Fibroblast of the aortic adventitia (primary cell): ENCODE results near the gene GSG1L. TPM values are rescaled to one million over a fixed set of nuclear protein-coding genes. Genes with fewer than 3 reads are reported as not detected.

ENCODE experiments used
- DNase-seq: peaks from one replicate; pipeline ENCODE4 v3.0.0-alpha.2; 2010; ENCODE audit warnings: low read depth
- H3K4me3 ChIP-seq: 2 replicates; pipeline ENCODE4 v1.5.1; 2011; ENCODE audit warnings: low read depth, mild to moderate bottlenecking, control low read depth, low read length, moderate library complexity
- total RNA-seq: library from RNA; depleted of rRNA; stranded (reverse); fragments of >200 nt; gene quantifications from 2 replicates; pipeline ENCODE4 v1.2.3, GENCODE V29; 2012; ENCODE audit warnings: low replicate concordance
- TF ChIP-seq, protein P1 (sequence below): IDR thresholded peaks from 2 replicates; pipeline ENCODE4 v1.5.1; 2011; ENCODE audit warnings: mild to moderate bottlenecking, low read length, control low read depth, inconsistent platforms; ENCODE audit not compliant: insufficient read depth

Gene GSG1L
- total RNA-seq, 1 donor: not detected

DNA sequence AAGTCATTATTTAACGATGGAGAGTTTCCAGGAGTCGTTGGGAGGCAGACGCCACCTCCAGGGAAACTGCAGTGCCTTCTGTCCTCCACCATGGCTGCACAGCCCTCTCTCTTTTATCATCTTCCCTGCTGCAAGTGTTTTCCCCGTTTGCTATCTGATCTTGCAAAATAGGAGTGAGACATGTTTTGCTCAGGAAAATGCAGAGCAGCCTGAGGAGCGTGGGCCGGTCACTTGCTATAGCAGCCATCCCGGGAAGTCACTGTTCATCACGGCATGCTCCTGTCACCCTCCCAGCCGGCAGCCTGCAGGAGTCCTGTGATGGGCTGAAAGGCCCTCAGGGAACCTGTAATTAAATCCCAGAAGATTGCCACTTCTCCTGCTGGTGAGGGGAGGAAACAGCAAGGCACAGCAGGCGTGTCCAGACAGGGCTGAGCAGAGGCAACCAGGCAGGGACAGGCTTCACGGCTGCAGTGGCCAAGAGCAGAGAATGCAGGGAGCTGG lies 143.1 kb downstream of the GSG1L start:
- H3K4me3 ChIP-seq: no peak overlapping the region
- TF ChIP-seq, protein P1, sequence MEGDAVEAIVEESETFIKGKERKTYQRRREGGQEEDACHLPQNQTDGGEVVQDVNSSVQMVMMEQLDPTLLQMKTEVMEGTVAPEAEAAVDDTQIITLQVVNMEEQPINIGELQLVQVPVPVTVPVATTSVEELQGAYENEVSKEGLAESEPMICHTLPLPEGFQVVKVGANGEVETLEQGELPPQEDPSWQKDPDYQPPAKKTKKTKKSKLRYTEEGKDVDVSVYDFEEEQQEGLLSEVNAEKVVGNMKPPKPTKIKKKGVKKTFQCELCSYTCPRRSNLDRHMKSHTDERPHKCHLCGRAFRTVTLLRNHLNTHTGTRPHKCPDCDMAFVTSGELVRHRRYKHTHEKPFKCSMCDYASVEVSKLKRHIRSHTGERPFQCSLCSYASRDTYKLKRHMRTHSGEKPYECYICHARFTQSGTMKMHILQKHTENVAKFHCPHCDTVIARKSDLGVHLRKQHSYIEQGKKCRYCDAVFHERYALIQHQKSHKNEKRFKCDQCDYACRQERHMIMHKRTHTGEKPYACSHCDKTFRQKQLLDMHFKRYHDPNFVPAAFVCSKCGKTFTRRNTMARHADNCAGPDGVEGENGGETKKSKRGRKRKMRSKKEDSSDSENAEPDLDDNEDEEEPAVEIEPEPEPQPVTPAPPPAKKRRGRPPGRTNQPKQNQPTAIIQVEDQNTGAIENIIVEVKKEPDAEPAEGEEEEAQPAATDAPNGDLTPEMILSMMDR: peak; percentile 15
- DNase-seq: no peak

DNA sequence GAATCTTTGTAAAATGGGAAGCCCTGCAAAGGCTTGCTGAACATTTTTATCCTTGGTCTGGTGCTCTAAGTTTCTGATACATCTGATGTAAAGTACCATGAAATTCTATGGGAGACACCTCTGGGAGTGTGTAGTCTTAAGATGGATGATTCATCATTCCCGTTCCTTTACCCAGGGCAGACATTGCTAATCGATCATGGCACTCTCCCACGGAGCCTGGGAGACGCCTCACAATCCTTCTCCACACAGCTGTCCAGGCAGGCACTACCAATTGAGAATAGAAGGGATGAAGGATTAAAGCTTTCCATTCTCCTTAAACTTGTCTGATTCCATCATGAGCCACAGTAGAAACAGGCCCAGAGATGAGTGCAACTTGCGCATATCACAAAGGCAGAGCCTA lies 144.8 kb downstream of the GSG1L start:
- DNase-seq: peak; percentile 1
- TF ChIP-seq, protein P1: no peak
- H3K4me3 ChIP-seq: no peak overlapping the region

GRCh38 chr16:27917949-27918348 lies 145.6 kb downstream of the GSG1L start:
- H3K4me3 ChIP-seq: no peak overlapping the region
- TF ChIP-seq, protein P1: no peak

DNA sequence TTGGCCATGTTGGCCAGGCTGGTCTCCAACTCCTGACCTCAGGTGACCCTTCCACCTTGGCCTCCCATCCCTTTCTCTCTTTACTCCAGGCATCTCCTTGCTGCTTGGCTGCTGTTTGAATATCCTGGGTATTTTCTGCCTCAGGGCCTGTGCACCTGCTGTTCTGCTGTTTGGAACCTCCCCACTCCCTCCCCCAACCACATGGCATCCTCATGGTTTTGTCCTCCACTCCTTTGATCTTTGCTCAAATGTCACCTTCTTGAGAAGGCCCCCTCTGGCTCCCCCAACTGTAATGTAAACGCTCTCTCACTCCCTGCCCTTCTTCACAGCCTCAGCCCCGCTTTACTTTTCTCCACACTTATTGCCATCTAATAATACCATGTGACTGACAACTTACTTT lies 152.0 kb downstream of the GSG1L start:
- no peak for DNase-seq
- no peak overlapping the region for H3K4me3 ChIP-seq
- TF ChIP-seq, protein P1: no peak

More at GRCh38 chr16:27917949-27918348, 145.6 kb downstream of the GSG1L start:
- DNase-seq: no peak

DNA sequence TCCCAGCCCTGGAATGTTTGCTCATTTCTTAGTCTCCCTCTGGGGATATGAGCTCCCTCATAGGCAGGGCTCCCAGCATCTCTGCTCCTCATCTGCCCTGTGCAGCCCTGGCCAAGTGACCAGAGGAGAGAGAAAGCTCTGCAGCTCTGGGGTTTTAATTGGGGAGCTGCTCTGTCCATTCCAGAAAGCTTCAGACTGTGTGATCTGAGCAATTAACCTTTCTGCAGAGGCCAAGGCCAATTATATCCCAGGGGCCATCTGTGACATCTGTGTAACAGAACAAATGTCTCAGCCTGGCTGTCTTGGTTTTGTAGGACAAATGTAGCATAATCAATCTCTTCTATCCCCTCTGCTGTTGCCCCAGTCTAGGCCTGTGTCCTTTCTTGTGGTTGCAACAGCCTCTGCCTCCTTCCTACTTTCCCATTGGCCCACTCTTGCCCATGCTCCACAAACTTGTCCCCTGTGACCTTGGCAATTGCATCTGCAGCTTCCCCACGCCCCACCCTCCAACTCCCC lies 156.0 kb downstream of the GSG1L start:
- no peak overlapping the region for H3K4me3 ChIP-seq
- DNase-seq: no peak
- TF ChIP-seq, protein P1: no peak

DNA sequence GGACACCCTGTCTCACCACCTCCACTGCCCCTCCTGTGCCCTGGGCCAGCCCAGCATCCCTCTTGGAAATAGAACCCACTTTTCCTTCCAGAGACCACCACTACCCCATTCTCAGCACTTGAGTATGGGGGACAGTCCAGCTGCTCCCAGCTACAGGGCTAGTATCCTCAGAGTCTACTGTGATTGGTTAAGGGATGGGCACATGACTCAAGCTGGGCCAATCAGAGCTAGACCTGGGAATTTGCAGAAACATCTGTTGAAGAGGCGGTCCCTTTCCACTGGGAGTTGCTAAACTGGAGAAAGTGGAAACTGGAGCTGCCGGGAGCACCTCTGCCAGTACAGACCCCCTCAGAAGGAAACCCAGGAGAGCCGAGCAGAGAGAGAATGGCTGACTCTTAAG lies 156.6 kb downstream of the GSG1L start:
- TF ChIP-seq, protein P1: no peak
- no peak for DNase-seq
- H3K4me3 ChIP-seq: no peak overlapping the region
